ENCODE measurements around the gene PMM2. TPM values are rescaled to one million over a fixed set of nuclear protein-coding genes. Genes with fewer than 3 reads are reported as not detected.
"Not testable (repeated sequence)": the region's sequence is repeated elsewhere in the genome, so short reads cannot be mapped to it uniquely, and the experiment has no call there.

PMM2 gene
- total and polyA plus RNA-seq, 2 experiments from 2014 or later, result 38.2 to 60.4 TPM

- TF ChIP-seq ETS1 (IDR thresholded peaks at IDR 0.05) (no peak), POLR2AphosphoS5 (IDR thresholded peaks at IDR 0.05; ENCODE audit: low read depth) (no peak)
- TF ChIP-seq, protein P1, sequence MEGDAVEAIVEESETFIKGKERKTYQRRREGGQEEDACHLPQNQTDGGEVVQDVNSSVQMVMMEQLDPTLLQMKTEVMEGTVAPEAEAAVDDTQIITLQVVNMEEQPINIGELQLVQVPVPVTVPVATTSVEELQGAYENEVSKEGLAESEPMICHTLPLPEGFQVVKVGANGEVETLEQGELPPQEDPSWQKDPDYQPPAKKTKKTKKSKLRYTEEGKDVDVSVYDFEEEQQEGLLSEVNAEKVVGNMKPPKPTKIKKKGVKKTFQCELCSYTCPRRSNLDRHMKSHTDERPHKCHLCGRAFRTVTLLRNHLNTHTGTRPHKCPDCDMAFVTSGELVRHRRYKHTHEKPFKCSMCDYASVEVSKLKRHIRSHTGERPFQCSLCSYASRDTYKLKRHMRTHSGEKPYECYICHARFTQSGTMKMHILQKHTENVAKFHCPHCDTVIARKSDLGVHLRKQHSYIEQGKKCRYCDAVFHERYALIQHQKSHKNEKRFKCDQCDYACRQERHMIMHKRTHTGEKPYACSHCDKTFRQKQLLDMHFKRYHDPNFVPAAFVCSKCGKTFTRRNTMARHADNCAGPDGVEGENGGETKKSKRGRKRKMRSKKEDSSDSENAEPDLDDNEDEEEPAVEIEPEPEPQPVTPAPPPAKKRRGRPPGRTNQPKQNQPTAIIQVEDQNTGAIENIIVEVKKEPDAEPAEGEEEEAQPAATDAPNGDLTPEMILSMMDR (conservative IDR thresholded peaks at IDR 0.05; ENCODE audit: low read depth in 2 of 2), result no peak
Observed at GRCh38 chr16:8832717-8833105, 35.1 kb downstream of the PMM2 start (continued).

- not testable (repeated sequence) for H3F3A ChIP-seq (replicated peaks; ENCODE audit: low read depth); H2AFZ ChIP-seq; H3K9me2 ChIP-seq (ENCODE audit: insufficient read depth); H3K4me3 Mint-ChIP-seq; H3K9me3 Mint-ChIP-seq; H3K4me3 ChIP-seq; H3K27me3 ChIP-seq (ENCODE audit: insufficient read depth); H3K36me3 Mint-ChIP-seq (ENCODE audit: low read depth); H3K36me3 ChIP-seq (ENCODE audit: insufficient read depth); H3K27ac ChIP-seq (ENCODE audit: low read depth); DNase-seq (ENCODE audit: low spot score); H4K20me1 ChIP-seq (replicated peaks; ENCODE audit: insufficient read depth); H3K27ac Mint-ChIP-seq; ATAC-seq
- Mint-ChIP-seq H3K4me1 (peaks cover 23% of the 10 kb centered on the region), H3K27me3 (ENCODE audit: insufficient read depth, low read depth, poor library complexity) (peaks cover 10% of the 10 kb centered on the region)
- peak overlapping the region; percentile 46; the same call in 1 of the 2 replicates for H3K4me2 ChIP-seq
- peaks cover 36% of the 10 kb centered on the region for H3K4me1 ChIP-seq (ENCODE audit: insufficient read depth)
- H3K79me2 ChIP-seq (replicated peaks; ENCODE audit: insufficient read depth), result peaks cover 33% of the 10 kb centered on the region
Observed at GRCh38 chr16:8836797-8837196, 39.2 kb downstream of the PMM2 start.

DNA sequence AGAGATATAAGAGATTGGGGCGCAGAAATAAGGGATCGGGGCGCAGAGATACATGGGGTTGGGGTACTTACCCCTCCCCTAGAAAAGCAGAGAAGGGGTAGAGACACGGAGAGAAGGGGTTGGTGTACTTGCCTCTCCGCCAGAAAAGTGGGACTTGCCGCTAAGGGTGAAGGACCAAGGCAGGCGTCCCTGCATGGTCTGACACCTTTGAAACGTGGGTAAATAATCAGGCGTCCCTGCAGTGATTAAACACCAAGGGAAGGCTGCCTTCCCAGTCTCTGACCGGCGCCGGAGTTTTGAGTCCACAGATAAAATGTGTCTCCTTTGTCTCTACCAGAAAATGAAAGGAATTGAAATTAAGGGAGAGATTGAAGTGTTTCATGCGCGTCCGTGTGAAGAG lies 40.0 kb downstream of the PMM2 start:
- not testable (repeated sequence) for H2AFZ ChIP-seq; H3K4me3 ChIP-seq; H4K20me1 ChIP-seq (replicated peaks; ENCODE audit: insufficient read depth)

DNA sequence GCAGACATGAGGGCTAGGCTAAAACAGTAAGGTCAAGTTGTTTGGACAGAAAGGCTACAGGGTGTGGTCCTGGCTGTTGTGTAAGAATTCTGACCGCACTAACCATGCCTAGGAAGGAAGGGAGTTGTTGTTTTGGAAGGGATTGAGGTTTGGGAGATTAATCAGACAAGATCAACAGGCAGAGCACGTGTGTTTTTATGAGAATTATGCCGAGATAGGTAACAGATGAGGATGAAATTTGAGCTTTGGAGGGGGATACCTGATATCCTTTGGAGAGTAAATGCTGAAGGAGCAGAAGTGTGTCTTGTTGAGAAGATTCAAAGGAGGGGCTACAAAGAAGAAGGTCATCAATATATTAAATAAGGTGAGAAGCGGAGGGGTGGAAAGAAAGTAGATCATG lies 44.4 kb downstream of the PMM2 start:
- H4K20me1 ChIP-seq (replicated peaks; ENCODE audit: insufficient read depth); H3F3A ChIP-seq (replicated peaks; ENCODE audit: low read depth); H3K4me3 Mint-ChIP-seq; H3K27ac ChIP-seq (ENCODE audit: low read depth); H3K27ac Mint-ChIP-seq; H3K4me2 ChIP-seq; H2AFZ ChIP-seq; H3K27me3 ChIP-seq (ENCODE audit: insufficient read depth); DNase-seq (ENCODE audit: low spot score); H3K4me3 ChIP-seq; H3K9me3 Mint-ChIP-seq; H3K36me3 ChIP-seq (ENCODE audit: insufficient read depth); ATAC-seq; H3K9me2 ChIP-seq (ENCODE audit: insufficient read depth): not testable (repeated sequence)
- H3K36me3 Mint-ChIP-seq (ENCODE audit: low read depth), result peaks cover 15% of the 10 kb centered on the region
- H3K27me3 Mint-ChIP-seq (ENCODE audit: insufficient read depth, low read depth, poor library complexity), result peaks cover 14% of the 10 kb centered on the region
- peaks cover 32% of the 10 kb centered on the region for H3K4me1 Mint-ChIP-seq
- peaks cover 41% of the 10 kb centered on the region for H3K79me2 ChIP-seq (replicated peaks; ENCODE audit: insufficient read depth)
- H3K4me1 ChIP-seq (ENCODE audit: insufficient read depth), result peaks cover 22% of the 10 kb centered on the region

More for the DNA sequence above, 40.0 kb downstream of the PMM2 start:
- peaks cover 33% of the 10 kb centered on the region for H3K79me2 ChIP-seq (replicated peaks; ENCODE audit: insufficient read depth)
- not testable (repeated sequence) for ATAC-seq; H3K36me3 Mint-ChIP-seq (ENCODE audit: low read depth); H3K27me3 ChIP-seq (ENCODE audit: insufficient read depth); H3K36me3 ChIP-seq (ENCODE audit: insufficient read depth); H3K9me3 Mint-ChIP-seq; H3K9me2 ChIP-seq (ENCODE audit: insufficient read depth); H3F3A ChIP-seq (replicated peaks; ENCODE audit: low read depth); H3K27ac Mint-ChIP-seq; DNase-seq (ENCODE audit: low spot score); H3K27me3 Mint-ChIP-seq (ENCODE audit: insufficient read depth, low read depth, poor library complexity); H3K4me3 Mint-ChIP-seq
- H3K4me1 ChIP-seq (ENCODE audit: insufficient read depth), result peaks cover 33% of the 10 kb centered on the region
- peak overlapping the region; percentile 46; the same call in 1 of the 2 replicates for H3K4me2 ChIP-seq
- peaks cover 22% of the 10 kb centered on the region for H3K4me1 Mint-ChIP-seq
- H3K27ac ChIP-seq (ENCODE audit: low read depth), result peak overlapping the region; percentile 74

GRCh38 chr16:8843296-8843695 lies 45.7 kb downstream of the PMM2 start:
- H3K4me3 Mint-ChIP-seq; H4K20me1 ChIP-seq (replicated peaks; ENCODE audit: insufficient read depth); H3K4me2 ChIP-seq; H3K36me3 ChIP-seq (ENCODE audit: insufficient read depth); H3K4me3 ChIP-seq; H3K9me3 Mint-ChIP-seq; H3K9me2 ChIP-seq (ENCODE audit: insufficient read depth); H3K27me3 ChIP-seq (ENCODE audit: insufficient read depth); ATAC-seq; H3F3A ChIP-seq (replicated peaks; ENCODE audit: low read depth); DNase-seq (ENCODE audit: low spot score); H2AFZ ChIP-seq; H3K27ac ChIP-seq (ENCODE audit: low read depth): not testable (repeated sequence)
- Mint-ChIP-seq H3K27ac (0 out of 2 replicates have a peak overlapping the region, but pooled peaks have one; percentile 21), H3K4me1 (peaks cover 32% of the 10 kb centered on the region), H3K36me3 (ENCODE audit: low read depth) (peaks cover 18% of the 10 kb centered on the region), H3K27me3 (ENCODE audit: insufficient read depth, low read depth, poor library complexity) (peaks cover 18% of the 10 kb centered on the region)
- Histone ChIP-seq H3K79me2 (replicated peaks; ENCODE audit: insufficient read depth) (peaks cover 31% of the 10 kb centered on the region), H3K4me1 (ENCODE audit: insufficient read depth) (peaks cover 13% of the 10 kb centered on the region)
